HL-60/S4 treated with retinoic acid at 250 ng/mL for 4 days and 3 days (cell line): ENCODE results near the gene BCAN.

Source experiments
- in situ Hi-C: fragments of 300-500 bp; cut with MboI; formaldehyde crosslinking; loops from 2 replicates; pipeline ENCODE4 v1.7.0; 2022; ENCODE audit warnings: low sequenced_read_pairs

The BCAN gene

GRCh38 chr1:156675210-156676113 is 33.5 kb downstream of the BCAN start:
- in situ Hi-C loops, result loop anchor here (10.0 kb wide), 1 partner anchor 51 kb away; no protein-coding TSS in a partner anchor

GRCh38 chr1:156676114-156676819 is 34.4 kb downstream of the BCAN start:
- in situ Hi-C loops, result loop anchor here (10.0 kb wide), 1 partner anchor 51 kb away; no protein-coding TSS in a partner anchor

GRCh38 chr1:156676820-156677615 is 35.1 kb downstream of the BCAN start, which contains the start of gene NES:
Gene NES (minus strand): TSS chr1:156677407. CDS start chr1:156677264, 143 bp downstream.
- in situ Hi-C loops, result loop anchor here (10.0 kb wide), 1 partner anchor 52 kb away; no protein-coding TSS in a partner anchor

- in situ Hi-C loops, result loop anchor here (10.0 kb wide), 1 partner anchor 53 kb away; no protein-coding TSS in a partner anchor
Observed at GRCh38 chr1:156677616-156678596, 36.0 kb downstream of the BCAN start.

- in situ Hi-C loops, result no loop called here
Observed at GRCh38 chr1:156680056-156680455, 38.1 kb downstream of the BCAN start.

GRCh38 chr1:156681196-156681960 is 39.5 kb downstream of the BCAN start:
- in situ Hi-C loops, result no loop called here

GRCh38 chr1:156682166-156682890 is 40.4 kb downstream of the BCAN start:
- in situ Hi-C loops, result no loop called here

- in situ Hi-C loops, result no loop called here
Observed at GRCh38 chr1:156684227-156684782, 42.4 kb downstream of the BCAN start.

- in situ Hi-C loops, result no loop called here
Observed at GRCh38 chr1:156689035-156689952, 47.4 kb downstream of the BCAN start.

- in situ Hi-C loops, result no loop called here
Observed at GRCh38 chr1:156689953-156690674, 48.2 kb downstream of the BCAN start.

- in situ Hi-C loops, result no loop called here
Observed at GRCh38 chr1:156690675-156691036, 48.7 kb downstream of the BCAN start.

GRCh38 chr1:156691191-156691590 is 49.3 kb downstream of the BCAN start:
- in situ Hi-C loops, result no loop called here

GRCh38 chr1:156691665-156692440 is 49.9 kb downstream of the BCAN start:
- in situ Hi-C loops, result no loop called here

GRCh38 chr1:156692441-156692924 is 50.6 kb downstream of the BCAN start:
- in situ Hi-C loops, result no loop called here
